GM19239 (cell line): ENCODE data around the gene HDLBP.
A peak's percentile ranks its signal among the peaks of the same experiment; 100 is the strongest.

Experiments used
- DNase-seq: peaks from one replicate; pipeline ENCODE4 v3.0.0; 2011; ENCODE audit warnings: low spot score; ENCODE audit not compliant: insufficient read length
- FAIRE-seq: peaks from 2 replicates; lab custom pipeline; 2011; peaks lifted over from hg19 to GRCh38; lab: Jason Lieb, UNC

Gene HDLBP

GRCh38 chr2:241315093-241315878 lies at the start of gene HDLBP:
Gene HDLBP, minus strand, starts transcription at chr2:241315672. Its CDS starts 48,803 bp downstream, at chr2:241266869.
- FAIRE-seq (peak; percentile 94), DNase-seq (peak; percentile 91)

GRCh38 chr2:241364781-241365180 lies 49.3 kb upstream of the HDLBP start:
- FAIRE-seq = peak; percentile 8

GRCh38 chr2:241363426-241363825 lies 48.0 kb upstream of the HDLBP start:
- DNase-seq = no peak
- peak; percentile 8 for FAIRE-seq

More at GRCh38 chr2:241364781-241365180, 49.3 kb upstream of the HDLBP start:
- DNase-seq = no peak

- FAIRE-seq (no peak), DNase-seq (no peak)
Measured at GRCh38 chr2:241359481-241360045, 44.1 kb upstream of the HDLBP start.

GRCh38 chr2:241358470-241358869 lies 43.0 kb upstream of the HDLBP start:
- FAIRE-seq (peak; percentile 91), DNase-seq (peak; percentile 31)

- DNase-seq = no peak
- no peak for FAIRE-seq
Measured at GRCh38 chr2:241357531-241357930, 42.1 kb upstream of the HDLBP start.

- DNase-seq (no peak), FAIRE-seq (peak; percentile 92)
Measured at GRCh38 chr2:241356871-241357260, 41.4 kb upstream of the HDLBP start.

- peak; percentile 77 for FAIRE-seq
- DNase-seq = peak; percentile 70
Measured at GRCh38 chr2:241355983-241356870, 40.8 kb upstream of the HDLBP start, which contains the start of gene FARP2. Gene FARP2, plus strand, starts transcription at chr2:241356285. Its CDS starts 16,823 bp downstream, at chr2:241373108.

- FAIRE-seq = no peak
Measured at GRCh38 chr2:241354668-241355658, 39.5 kb upstream of the HDLBP start.

GRCh38 chr2:241352227-241352626 lies 36.8 kb upstream of the HDLBP start:
- FAIRE-seq (no peak), DNase-seq (no peak)

More at GRCh38 chr2:241354668-241355658, 39.5 kb upstream of the HDLBP start:
- peak; percentile 19 for DNase-seq

- DNase-seq (no peak), FAIRE-seq (no peak)
Measured at GRCh38 chr2:241351640-241352031, 36.2 kb upstream of the HDLBP start.

- DNase-seq (no peak), FAIRE-seq (no peak)
Measured at GRCh38 chr2:241350878-241351639, 35.6 kb upstream of the HDLBP start.

GRCh38 chr2:241350530-241350877 lies 35.0 kb upstream of the HDLBP start:
- FAIRE-seq = no peak

GRCh38 chr2:241349941-241350340 lies 34.5 kb upstream of the HDLBP start:
- DNase-seq (no peak), FAIRE-seq (no peak)

More at GRCh38 chr2:241350530-241350877, 35.0 kb upstream of the HDLBP start:
- DNase-seq = no peak

- FAIRE-seq = no peak
- DNase-seq = no peak
Measured at GRCh38 chr2:241344925-241345651, 29.6 kb upstream of the HDLBP start.

GRCh38 chr2:241340631-241341163 lies 25.2 kb upstream of the HDLBP start:
- FAIRE-seq (no peak), DNase-seq (no peak)

GRCh38 chr2:241339839-241340630 lies 24.6 kb upstream of the HDLBP start:
- no peak for DNase-seq
- no peak for FAIRE-seq
